ENCODE results near the gene PSMC3. TPM values are rescaled to one million over a fixed set of nuclear protein-coding genes. Genes with fewer than 3 reads are reported as not detected.

Gene PSMC3
- total and polyA plus RNA-seq, 8 donors: 86.7 to 163 (median 130) TPM

- Histone ChIP-seq H3K27me3 (no peaks in the 10 kb centered on the region), H3K36me3 (no peaks in the 10 kb centered on the region), H3K27ac (peak overlapping the region; percentile 92 to 97), H3K4me3 (peak overlapping the region in 1 of 2 donors; percentile 40), H3K4me1 (peaks cover 1 to 67% of the 10 kb centered on the region in 2 donors), H3K9me3 (no peaks in the 10 kb centered on the region)
- ATAC-seq (no peak), DNase-seq (peak in 2 of 4 donors; percentile 34 to 85)
- intact Hi-C loops (cut with DNase I): no loop called here
- TF ChIP-seq, protein P1, sequence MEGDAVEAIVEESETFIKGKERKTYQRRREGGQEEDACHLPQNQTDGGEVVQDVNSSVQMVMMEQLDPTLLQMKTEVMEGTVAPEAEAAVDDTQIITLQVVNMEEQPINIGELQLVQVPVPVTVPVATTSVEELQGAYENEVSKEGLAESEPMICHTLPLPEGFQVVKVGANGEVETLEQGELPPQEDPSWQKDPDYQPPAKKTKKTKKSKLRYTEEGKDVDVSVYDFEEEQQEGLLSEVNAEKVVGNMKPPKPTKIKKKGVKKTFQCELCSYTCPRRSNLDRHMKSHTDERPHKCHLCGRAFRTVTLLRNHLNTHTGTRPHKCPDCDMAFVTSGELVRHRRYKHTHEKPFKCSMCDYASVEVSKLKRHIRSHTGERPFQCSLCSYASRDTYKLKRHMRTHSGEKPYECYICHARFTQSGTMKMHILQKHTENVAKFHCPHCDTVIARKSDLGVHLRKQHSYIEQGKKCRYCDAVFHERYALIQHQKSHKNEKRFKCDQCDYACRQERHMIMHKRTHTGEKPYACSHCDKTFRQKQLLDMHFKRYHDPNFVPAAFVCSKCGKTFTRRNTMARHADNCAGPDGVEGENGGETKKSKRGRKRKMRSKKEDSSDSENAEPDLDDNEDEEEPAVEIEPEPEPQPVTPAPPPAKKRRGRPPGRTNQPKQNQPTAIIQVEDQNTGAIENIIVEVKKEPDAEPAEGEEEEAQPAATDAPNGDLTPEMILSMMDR (IDR thresholded peaks at IDR 0.05): no peak
Observed at GRCh38 chr11:47395223-47396048, 30.8 kb downstream of the PSMC3 start.

DNA sequence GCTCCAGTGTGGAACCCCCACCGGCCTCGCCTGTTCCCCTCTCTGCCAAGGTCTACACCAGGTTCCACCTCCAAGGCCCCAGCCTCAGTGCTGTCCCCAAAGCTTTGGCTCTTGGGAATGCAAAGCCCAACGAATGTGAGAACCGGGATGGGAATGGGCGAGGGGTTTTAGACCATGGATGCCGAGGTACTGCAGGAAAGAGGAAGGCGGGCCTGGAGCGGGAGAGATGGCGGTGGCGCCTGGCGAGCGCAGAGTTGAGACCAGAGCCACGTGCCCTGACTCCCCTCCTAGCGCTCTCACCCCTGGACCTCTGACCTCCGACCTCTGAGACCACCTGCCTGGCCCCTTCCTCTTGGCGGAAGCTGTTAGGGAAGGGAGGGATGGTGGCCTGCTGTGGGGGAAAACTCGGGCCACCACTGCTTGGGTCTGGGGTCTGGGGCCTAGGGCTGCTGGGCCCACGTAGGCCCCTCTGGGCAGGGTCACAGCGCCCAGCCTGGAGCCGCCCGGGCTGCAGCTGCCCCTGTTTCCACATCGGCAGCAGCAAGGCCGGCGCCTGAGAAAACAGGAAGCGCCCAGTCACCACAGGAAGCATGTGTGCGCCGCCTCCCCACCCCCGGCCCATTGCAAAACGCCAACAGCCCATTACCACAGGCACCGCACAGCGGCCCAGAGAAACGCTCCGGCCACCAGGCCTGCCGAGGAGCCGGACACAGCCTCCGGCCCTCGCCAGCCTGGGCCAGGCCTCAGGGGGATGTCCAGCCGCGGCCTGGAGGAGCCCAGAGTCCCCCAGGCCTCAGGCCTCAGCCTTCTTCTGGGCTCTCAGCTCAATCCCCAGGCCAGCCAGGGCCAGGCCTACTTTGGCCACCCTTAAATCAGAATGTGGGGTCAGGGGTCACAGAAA lies 31.7 kb downstream of the PSMC3 start:
- TF ChIP-seq, protein P1 (IDR thresholded peaks at IDR 0.05): peak in 1 of 2 donors; percentile 8
- peak overlapping the region in 1 of 2 donors; percentile 40 for H3K4me3 ChIP-seq
- H3K27ac ChIP-seq: peak overlapping the region; percentile 92 to 97
- no peaks in the 10 kb centered on the region for H3K27me3 ChIP-seq
- ATAC-seq: peak; percentile 59
- intact Hi-C loops (cut with DNase I): no loop called here
- DNase-seq: peak in 3 of 4 donors; percentile 39 to 93 (median 84)
- H3K4me1 ChIP-seq: peaks cover 0 to 69% of the 10 kb centered on the region in 2 donors
- H3K36me3 ChIP-seq: no peaks in the 10 kb centered on the region
- no peaks in the 10 kb centered on the region for H3K9me3 ChIP-seq

- Histone ChIP-seq H3K4me3 (peak overlapping the region in 1 of 2 donors; percentile 40), H3K9me3 (no peaks in the 10 kb centered on the region), H3K27me3 (no peaks in the 10 kb centered on the region), H3K27ac (peak overlapping the region; percentile 92 to 97), H3K4me1 (peaks cover 0 to 70% of the 10 kb centered on the region in 2 donors), H3K36me3 (no peaks in the 10 kb centered on the region)
- intact Hi-C loops (cut with DNase I): no loop called here
- TF ChIP-seq, protein P1 (IDR thresholded peaks at IDR 0.05): no peak
- DNase-seq (peak in 2 of 4 donors; percentile 75 to 87), ATAC-seq (peak; percentile 26)
Observed at GRCh38 chr11:47394050-47394321, 32.3 kb downstream of the PSMC3 start.

DNA sequence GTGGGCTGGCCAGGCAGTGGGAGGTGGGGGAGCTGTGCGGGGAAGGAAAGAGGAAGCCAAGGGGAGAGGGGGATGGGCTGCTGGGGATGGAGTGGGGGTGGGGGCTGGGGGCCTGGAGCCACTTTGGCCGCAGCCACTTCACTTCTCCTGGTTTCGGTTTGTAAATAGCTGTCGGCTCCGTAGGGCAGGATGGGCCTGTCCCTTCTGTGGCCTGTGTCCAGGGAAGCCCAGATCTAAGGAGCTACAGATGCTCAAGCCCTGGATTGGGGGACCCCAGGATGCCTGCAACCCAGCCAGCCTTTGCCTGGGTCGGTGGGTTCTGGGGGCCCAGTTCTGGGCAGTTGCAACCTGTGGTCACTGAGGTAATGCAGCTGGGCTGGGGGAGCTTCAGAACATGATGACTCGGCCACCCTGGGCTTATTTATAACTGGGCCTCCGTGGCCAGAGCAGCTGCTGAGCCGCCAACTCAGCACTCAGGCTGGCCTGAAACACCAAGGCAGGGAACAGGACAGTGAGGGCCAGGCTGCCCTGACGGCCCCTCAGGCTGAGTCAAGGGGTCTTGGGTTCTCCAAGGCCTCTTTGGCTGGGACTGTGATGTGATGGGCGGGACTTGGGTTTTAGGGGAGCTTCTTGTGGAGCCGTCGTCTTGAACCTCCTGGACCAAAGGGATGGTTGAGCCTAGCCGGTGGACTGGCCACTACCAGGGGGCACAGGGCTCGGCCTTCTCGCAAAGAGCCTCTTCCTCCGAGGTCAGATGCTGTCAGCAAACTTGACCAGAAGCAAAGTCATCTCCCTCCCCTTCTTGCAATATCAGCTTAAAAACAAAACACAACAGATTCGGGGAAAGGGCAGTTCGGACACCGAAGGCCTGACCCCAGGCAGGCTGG lies 32.8 kb downstream of the PSMC3 start:
- Histone ChIP-seq H3K4me3 (peak overlapping the region in 1 of 2 donors; percentile 40), H3K4me1 (peaks cover 0 to 76% of the 10 kb centered on the region in 2 donors), H3K27ac (peak overlapping the region; percentile 92 to 97), H3K36me3 (no peaks in the 10 kb centered on the region), H3K27me3 (no peaks in the 10 kb centered on the region), H3K9me3 (no peaks in the 10 kb centered on the region)
- DNase-seq (peak in 2 of 4 donors; percentile 74 to 87), ATAC-seq (peak; percentile 40)
- intact Hi-C loops (cut with DNase I): no loop called here
- TF ChIP-seq, protein P1 (IDR thresholded peaks at IDR 0.05): no peak
